ENCODE measurements around the gene TESPA1. TPM values are rescaled to one million over a fixed set of nuclear protein-coding genes. Genes with fewer than 3 reads are reported as not detected.

The TESPA1 gene
- total and polyA plus RNA-seq, 2 of the 8 experiments (the other 6 are each of a cell fraction or from before 2014, with no cell fraction given): not detected

- TF ChIP-seq EP300 (IDR thresholded peaks at IDR 0.05; ENCODE audit: borderline replicate concordance in 1 of 2, low read depth in 2 of 2, low read length in 2 of 2) (0 out of 3 replicates have a peak, but pooled peaks of 1 of the 2 experiments have one; percentile 6), KDM4A (IDR thresholded peaks at IDR 0.05; ENCODE audit: low read depth, low read length, severe bottlenecking) (no peak), RNF2 (IDR thresholded peaks at IDR 0.05; ENCODE audit: borderline replicate concordance, low read depth, low read length, missing control alignments, poor library complexity, severe bottlenecking) (no peak), MAFK (IDR thresholded peaks at IDR 0.05; ENCODE audit: low read depth, low read length) (no peak), NANOG (IDR thresholded peaks at IDR 0.05; ENCODE audit: insufficient read depth, low read depth, low read length, poor library complexity, severe bottlenecking) (peak; percentile 86), POLR2AphosphoS5 (IDR thresholded peaks at IDR 0.05; ENCODE audit: low read depth, low read length) (peak; percentile 37; the same call in 1 of the 2 replicates), SAP30 (IDR thresholded peaks at IDR 0.05; ENCODE audit: insufficient read depth, insufficient replicate concordance, low read length) (peak; percentile 100), CTCF (IDR thresholded peaks at IDR 0.05; ENCODE audit: control extremely low read depth in 1 of 3, insufficient read depth in 1 of 3, low read depth in 1 of 3, low read length in 3 of 3) (no peak), EGR1 (IDR thresholded peaks at IDR 0.05; ENCODE audit: borderline replicate concordance, low read depth, low read length) (no peak), CBX5 (IDR thresholded peaks at IDR 0.05; ENCODE audit: low read depth, low read length) (no peak)
These were observed 35.2 kb upstream of the TESPA1 start, which contains the start of gene NEUROD4 (continued) for GRCh38 chr12:55019784-55020183.
